ENCODE data around the gene FER. TPM values are rescaled to one million over a fixed set of nuclear protein-coding genes. Genes with fewer than 3 reads are reported as not detected.

FER gene
- polyA plus RNA-seq, 1 donor from 2014 or later = 8.5 TPM

DNA sequence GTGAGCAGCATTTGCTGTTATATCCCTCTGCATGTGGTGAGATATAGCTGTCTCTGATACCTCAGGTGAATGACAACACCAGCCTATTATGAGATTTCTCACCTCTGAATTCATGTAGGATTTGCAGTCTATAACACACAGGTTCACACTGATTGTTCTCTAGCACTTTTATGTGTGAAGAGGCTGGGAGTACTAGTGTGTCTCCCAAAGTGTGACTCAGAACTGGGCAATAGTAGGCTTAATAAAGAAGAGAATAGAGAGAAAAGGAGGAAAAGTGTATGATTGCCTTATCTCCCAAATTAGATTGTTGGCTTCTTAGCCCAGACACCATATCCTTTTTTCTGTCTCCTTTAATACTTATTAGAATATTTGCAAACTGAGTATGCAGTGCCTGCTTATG lies 430.1 kb downstream of the FER start:
- Histone ChIP-seq H3K79me2 (replicated peaks; ENCODE audit: insufficient read depth, low read length) (no peaks in the 10 kb centered on the region), H3F3A (ENCODE audit: insufficient read depth, low read length, poor library complexity, severe bottlenecking) (no peaks in the 10 kb centered on the region), H3K27me3 (ENCODE audit: insufficient read depth, low read depth, low read length) (no peaks in the 10 kb centered on the region), H2AFZ (ENCODE audit: low read depth, low read length) (no peak overlapping the region), H3K9me2 (ENCODE audit: insufficient read depth, low read length) (no peaks in the 10 kb centered on the region), H3K4me3 (ENCODE audit: low read length) (no peak overlapping the region), H3K27ac (ENCODE audit: low read length) (no peak overlapping the region), H3K4me2 (ENCODE audit: low read length) (no peak overlapping the region), H3K36me3 (ENCODE audit: insufficient read depth, low read length) (no peaks in the 10 kb centered on the region), H4K20me1 (ENCODE audit: insufficient read depth) (no peaks in the 10 kb centered on the region), H3K9me3 (ENCODE audit: low read length) (no peaks in the 10 kb centered on the region), H3K9ac (ENCODE audit: low read length) (no peak overlapping the region)
- TF ChIP-seq POLR2AphosphoS5 (IDR thresholded peaks at IDR 0.05) (no peak), EZH2 (IDR thresholded peaks at IDR 0.05; ENCODE audit: borderline replicate concordance, insufficient read depth, low read length, poor library complexity, severe bottlenecking) (no peak), SMC3 (conservative IDR thresholded peaks at IDR 0.05; ENCODE audit: poor library complexity) (no peak), TAF1 (IDR thresholded peaks at IDR 0.05; ENCODE audit: low read depth) (no peak), MXI1 (conservative IDR thresholded peaks at IDR 0.05; ENCODE audit: poor library complexity, severe bottlenecking) (no peak), RAD21 (conservative IDR thresholded peaks at IDR 0.05) (no peak), EP300 (conservative IDR thresholded peaks at IDR 0.05; ENCODE audit: poor library complexity, severe bottlenecking) (no peak), CTCF (IDR thresholded peaks at IDR 0.05; ENCODE audit: poor library complexity, severe bottlenecking) (no peak)
- TF ChIP-seq, protein P1, sequence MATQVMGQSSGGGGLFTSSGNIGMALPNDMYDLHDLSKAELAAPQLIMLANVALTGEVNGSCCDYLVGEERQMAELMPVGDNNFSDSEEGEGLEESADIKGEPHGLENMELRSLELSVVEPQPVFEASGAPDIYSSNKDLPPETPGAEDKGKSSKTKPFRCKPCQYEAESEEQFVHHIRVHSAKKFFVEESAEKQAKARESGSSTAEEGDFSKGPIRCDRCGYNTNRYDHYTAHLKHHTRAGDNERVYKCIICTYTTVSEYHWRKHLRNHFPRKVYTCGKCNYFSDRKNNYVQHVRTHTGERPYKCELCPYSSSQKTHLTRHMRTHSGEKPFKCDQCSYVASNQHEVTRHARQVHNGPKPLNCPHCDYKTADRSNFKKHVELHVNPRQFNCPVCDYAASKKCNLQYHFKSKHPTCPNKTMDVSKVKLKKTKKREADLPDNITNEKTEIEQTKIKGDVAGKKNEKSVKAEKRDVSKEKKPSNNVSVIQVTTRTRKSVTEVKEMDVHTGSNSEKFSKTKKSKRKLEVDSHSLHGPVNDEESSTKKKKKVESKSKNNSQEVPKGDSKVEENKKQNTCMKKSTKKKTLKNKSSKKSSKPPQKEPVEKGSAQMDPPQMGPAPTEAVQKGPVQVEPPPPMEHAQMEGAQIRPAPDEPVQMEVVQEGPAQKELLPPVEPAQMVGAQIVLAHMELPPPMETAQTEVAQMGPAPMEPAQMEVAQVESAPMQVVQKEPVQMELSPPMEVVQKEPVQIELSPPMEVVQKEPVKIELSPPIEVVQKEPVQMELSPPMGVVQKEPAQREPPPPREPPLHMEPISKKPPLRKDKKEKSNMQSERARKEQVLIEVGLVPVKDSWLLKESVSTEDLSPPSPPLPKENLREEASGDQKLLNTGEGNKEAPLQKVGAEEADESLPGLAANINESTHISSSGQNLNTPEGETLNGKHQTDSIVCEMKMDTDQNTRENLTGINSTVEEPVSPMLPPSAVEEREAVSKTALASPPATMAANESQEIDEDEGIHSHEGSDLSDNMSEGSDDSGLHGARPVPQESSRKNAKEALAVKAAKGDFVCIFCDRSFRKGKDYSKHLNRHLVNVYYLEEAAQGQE (IDR thresholded peaks at IDR 0.05; ENCODE audit: borderline replicate concordance) = no peak

DNA sequence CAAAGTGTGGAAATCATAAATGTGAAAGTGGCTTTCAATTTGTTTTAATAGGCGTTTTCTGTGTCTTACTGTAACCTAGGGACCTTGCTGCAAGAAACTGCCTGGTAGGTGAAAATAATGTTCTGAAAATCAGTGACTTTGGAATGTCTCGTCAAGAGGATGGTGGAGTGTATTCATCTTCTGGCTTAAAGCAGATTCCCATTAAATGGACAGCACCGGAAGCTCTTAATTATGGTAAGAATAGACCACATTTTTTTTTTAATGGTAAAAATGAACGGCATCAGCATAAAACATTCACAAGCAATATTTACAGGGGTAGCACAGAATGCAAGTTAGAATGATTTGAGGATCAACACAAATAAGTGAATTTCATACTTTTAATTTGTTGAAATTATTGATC lies 433.0 kb downstream of the FER start:
- Histone ChIP-seq H3K4me2 (ENCODE audit: low read length) (no peak overlapping the region), H2AFZ (ENCODE audit: low read depth, low read length) (no peak overlapping the region), H3K36me3 (ENCODE audit: insufficient read depth, low read length) (no peaks in the 10 kb centered on the region), H3K4me3 (ENCODE audit: low read length) (no peak overlapping the region), H3K27ac (ENCODE audit: low read length) (no peak overlapping the region), H3K9me3 (ENCODE audit: low read length) (no peaks in the 10 kb centered on the region), H4K20me1 (ENCODE audit: insufficient read depth) (no peaks in the 10 kb centered on the region), H3K27me3 (ENCODE audit: insufficient read depth, low read depth, low read length) (no peaks in the 10 kb centered on the region), H3K9me2 (ENCODE audit: insufficient read depth, low read length) (no peaks in the 10 kb centered on the region), H3K9ac (ENCODE audit: low read length) (no peak overlapping the region), H3K79me2 (replicated peaks; ENCODE audit: insufficient read depth, low read length) (no peaks in the 10 kb centered on the region), H3F3A (ENCODE audit: insufficient read depth, low read length, poor library complexity, severe bottlenecking) (no peaks in the 10 kb centered on the region)
- TF ChIP-seq SMC3 (conservative IDR thresholded peaks at IDR 0.05; ENCODE audit: poor library complexity) = no peak
- TF ChIP-seq RAD21 (conservative IDR thresholded peaks at IDR 0.05) = no peak
- no peak for TF ChIP-seq MXI1 (conservative IDR thresholded peaks at IDR 0.05; ENCODE audit: poor library complexity, severe bottlenecking)
- TF ChIP-seq TAF1 (IDR thresholded peaks at IDR 0.05; ENCODE audit: low read depth) = no peak
- TF ChIP-seq, protein P1 (IDR thresholded peaks at IDR 0.05; ENCODE audit: borderline replicate concordance) = no peak
- no peak for TF ChIP-seq POLR2AphosphoS5 (IDR thresholded peaks at IDR 0.05)
- TF ChIP-seq EP300 (conservative IDR thresholded peaks at IDR 0.05; ENCODE audit: poor library complexity, severe bottlenecking) = no peak
- TF ChIP-seq EZH2 (IDR thresholded peaks at IDR 0.05; ENCODE audit: borderline replicate concordance, insufficient read depth, low read length, poor library complexity, severe bottlenecking) = no peak
- no peak for TF ChIP-seq CTCF (IDR thresholded peaks at IDR 0.05; ENCODE audit: poor library complexity, severe bottlenecking)
